ENCODE data around the gene VTI1A.

VTI1A gene

DNA sequence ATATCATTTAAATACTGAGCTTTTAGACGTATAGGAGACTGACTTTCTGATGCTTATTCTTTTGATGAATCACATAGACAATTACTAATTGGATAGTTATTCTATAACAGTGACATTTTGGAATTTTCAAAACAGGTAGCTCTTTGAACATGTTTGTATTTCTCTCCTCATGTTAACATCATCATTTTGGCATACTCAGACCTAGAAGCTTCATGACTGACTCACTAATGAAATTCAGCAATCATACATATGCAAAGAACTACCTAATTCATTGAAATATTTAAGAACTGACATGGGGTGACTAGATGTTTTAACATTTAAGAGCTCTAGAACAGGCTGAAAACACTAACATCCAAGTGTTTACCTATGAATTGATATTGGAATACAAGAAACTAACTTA lies 192.3 kb downstream of the VTI1A start:
- no peak for DNase-seq (ENCODE audit: low spot score)

DNA sequence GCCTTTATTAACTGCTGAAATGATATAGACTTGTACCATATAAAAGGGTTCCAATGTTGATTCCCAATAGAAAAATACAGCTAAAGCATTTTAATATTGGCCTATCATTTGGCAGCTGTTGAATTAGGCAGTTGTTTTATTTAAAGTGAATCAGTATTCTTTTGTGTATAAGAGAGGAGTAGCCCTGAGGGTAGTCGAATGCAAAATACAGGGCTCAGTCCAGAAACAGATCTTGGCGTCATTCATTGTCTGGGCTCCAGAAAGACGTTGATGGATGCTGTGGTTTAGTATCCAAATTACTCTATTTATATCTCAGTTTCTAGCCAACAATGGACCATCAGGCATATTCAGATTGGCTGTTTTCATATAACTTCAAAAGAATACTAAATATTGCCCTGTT lies 193.6 kb downstream of the VTI1A start:
- DNase-seq (ENCODE audit: low spot score), result no peak

DNA sequence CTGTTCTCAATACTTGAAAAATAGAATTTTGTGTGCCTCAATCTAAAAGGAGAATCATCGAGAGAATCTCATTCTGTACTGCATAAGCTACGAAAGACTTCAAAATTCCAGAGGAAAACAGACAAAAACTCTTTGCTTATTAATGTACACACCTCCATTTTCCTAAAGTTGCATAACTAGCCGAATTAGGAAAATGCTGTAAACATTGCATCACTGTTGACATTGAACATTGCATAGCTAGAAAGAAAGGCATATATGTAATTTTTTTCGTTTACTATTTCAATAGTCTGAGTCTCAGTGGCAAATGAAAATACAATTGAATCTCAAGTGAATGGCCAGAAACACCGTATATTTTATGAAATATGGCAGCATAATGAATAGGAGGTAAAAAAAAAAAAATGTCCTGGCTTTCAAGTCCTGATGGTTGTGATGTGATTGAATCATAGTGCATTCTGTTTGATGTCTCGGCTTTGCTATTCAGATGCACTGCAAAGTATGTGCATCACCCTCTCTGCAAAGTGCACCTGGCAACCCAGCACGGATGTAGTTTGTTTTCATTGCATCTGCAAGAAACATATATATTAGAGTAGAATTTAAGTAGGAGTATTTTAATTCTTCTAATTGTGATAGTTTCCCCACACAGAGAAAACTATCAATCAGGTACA lies 196.7 kb downstream of the VTI1A start:
- no peak for DNase-seq (ENCODE audit: low spot score)

DNA sequence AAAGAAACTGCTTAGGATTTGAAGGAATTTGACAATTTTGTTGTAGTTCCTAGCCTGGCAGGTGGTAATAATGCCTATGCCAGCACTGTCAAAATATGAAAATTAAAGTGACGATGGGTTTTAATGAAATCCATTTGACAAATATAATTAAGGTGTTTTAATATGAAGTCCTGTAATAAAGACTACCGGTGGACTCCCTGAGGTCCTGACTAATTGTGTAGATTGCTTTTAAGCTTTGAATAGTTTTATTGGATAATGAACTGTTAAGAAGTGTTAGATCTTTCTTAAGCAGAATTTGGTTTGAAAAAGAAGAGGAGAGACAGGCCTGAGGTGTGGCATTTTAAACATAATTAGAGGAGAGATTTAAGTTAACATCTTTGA lies 197.2 kb downstream of the VTI1A start:
- DNase-seq (ENCODE audit: low spot score), result no peak

DNA sequence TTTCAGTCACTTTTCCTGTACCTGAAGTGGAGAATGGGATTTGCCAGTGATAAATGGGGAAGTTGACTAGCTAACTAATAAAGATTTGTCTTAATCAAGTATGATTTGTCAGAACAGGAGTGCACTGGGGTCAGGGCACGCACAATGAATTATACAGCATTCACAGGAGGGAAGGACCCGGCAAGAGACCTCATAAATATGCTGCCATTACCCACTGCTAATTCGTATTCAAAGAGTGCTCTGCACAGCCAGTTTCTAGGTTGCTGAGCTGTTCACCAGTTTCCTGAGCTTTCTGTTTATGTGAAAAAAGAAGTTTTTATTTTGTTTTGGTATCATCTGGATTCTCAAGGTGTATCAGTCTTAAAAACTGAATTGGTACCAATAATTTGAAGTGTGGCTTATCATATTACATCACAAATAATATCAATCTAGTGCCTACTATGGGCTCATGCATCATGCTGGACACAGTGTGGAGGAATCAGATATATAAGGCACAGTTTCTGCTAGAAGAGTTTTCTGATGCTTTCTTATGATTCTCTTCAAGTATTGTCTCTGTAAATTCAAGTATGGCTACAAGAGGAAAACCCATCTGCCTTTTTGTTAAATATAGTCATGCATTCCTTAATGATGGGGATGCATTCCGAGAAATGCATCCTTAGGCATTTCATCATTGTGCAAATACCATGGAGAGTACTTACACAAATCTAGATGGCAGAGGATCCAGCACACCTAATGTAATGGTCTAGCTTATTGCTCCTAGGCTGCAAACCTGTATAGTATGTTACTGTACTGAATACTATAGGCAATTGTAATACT lies 202.2 kb downstream of the VTI1A start:
- no peak for DNase-seq (ENCODE audit: low spot score)

DNA sequence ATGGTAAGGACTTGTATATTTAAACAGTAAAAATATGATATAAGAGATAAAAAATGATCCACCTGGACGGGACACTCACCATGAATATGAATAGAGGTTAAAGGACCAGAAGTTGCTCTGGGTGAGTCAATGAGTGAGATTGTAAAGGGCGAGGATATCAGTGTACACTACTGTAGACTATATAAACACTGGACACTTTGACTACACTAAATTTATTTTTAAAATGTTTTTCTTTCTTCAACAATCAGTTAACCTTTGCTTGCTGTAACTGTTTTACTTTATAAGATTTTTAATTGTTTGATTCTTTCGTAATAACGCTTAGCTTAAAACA lies 202.8 kb downstream of the VTI1A start:
- no peak for DNase-seq (ENCODE audit: low spot score)

DNA sequence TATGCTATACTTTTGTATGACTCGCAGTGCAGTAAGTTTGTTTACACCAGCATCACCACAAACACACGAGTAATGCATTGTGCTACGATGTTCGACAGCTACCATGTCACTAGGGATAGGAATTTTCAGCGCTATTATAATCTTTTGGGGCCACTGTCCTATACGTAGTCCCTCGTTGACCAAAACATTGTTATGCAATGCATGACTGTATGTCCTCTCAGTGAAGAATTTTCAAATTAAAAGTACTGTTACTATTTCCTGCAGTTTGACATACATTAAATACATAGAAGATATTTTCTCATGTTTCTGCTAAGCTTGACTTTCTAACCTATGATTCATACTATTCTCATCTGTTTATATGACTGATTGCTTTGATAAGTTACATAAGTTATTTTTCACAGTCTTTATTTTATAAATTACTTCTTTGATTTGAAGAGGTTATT lies 203.6 kb downstream of the VTI1A start:
- no peak for DNase-seq (ENCODE audit: low spot score)

DNA sequence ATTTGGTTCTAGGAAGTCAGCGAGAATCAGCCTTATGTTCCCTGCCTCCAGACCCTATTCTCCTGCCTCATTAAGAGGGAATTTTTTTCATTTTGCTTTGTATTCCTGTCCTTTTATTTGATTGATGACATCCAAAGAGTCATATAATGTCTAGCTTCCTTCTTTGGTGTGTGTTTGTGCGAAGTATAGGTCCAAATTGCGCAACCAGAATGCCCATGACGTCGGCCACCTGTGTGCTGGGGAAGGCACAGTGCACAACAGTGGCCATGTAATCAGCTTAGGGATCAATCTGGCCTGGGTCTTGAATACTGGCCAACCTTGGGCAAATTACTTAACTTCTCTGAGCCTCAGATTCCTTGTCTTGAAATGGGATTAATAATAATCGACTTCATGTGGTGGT lies 206.2 kb downstream of the VTI1A start:
- DNase-seq (ENCODE audit: low spot score), result no peak

DNA sequence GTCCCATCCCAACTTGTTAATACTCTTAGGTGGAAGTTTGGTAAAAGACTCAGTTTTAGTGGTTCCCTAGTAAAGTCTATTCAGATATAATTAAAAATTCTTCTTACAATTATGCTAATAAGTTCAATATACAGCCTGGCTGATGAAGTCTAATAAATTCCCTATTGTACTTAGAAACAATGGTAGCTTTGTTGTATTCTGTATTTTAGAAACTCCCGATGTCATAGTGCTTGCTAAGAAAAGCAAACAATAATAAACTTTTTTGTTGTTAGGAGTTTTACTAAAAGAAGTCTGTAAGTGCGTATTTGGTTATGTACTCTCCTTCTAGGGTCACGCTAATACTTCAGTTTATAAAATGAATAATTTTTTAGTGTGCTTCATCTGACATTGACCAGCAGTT lies 206.8 kb downstream of the VTI1A start:
- DNase-seq (ENCODE audit: low spot score), result no peak

DNA sequence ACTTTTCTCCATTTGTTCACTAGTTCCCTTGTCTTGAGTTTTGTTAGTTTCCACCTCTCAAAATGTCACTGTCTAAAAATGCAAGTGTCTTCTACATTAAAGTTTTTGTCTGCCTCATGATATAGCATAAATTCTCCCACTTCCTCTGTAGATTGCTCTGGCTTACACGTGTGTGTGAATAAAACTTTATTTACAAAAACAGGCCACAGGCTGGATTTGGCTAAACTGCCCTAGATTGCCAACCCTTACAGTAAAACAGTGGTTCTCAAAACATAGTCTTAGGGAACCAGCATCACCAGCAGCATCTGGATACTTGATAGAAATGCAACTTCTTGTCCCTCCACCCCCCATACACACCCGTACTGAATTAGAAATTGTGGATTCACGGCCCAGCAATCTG lies 207.8 kb downstream of the VTI1A start:
- DNase-seq (ENCODE audit: low spot score), result no peak

DNA sequence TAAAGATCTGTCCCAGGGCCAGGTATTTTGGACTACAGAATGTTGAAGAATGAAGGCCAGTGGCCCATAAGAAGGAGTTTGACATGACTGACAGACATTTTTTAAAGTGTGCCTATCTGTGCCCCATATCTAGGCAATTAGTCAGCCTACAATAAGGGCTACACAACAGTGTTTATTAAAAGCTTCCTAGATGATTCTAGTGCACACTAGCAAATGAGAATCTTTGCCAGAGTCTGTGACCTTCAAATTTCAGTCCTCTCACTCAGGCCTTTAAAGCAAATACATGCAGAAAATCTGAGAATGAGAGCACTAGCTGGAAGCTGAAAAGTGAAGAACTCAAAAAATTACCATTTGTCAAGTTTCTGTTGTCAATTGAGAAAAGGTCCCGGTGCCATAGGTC lies 208.7 kb downstream of the VTI1A start:
- DNase-seq (ENCODE audit: low spot score), result no peak

DNA sequence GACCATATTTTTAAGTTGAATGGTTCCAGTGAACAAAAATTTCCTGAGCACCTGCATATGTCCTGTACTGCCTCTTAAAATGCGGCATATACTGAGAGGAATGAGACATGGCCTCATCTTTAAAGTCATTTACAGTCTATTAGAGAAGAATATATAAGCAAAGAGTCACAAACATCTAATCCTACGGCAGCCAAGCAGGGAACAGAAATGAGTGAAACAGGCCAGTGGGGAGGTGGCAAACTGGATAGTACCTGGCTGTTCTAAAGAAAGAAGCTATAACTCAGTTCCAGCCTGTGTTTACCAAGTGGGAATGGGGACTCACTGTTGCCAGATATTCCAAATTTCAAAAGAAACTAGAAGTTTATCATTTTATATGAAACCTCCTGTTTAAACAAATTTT lies 211.4 kb downstream of the VTI1A start:
- DNase-seq (ENCODE audit: low spot score), result no peak

DNA sequence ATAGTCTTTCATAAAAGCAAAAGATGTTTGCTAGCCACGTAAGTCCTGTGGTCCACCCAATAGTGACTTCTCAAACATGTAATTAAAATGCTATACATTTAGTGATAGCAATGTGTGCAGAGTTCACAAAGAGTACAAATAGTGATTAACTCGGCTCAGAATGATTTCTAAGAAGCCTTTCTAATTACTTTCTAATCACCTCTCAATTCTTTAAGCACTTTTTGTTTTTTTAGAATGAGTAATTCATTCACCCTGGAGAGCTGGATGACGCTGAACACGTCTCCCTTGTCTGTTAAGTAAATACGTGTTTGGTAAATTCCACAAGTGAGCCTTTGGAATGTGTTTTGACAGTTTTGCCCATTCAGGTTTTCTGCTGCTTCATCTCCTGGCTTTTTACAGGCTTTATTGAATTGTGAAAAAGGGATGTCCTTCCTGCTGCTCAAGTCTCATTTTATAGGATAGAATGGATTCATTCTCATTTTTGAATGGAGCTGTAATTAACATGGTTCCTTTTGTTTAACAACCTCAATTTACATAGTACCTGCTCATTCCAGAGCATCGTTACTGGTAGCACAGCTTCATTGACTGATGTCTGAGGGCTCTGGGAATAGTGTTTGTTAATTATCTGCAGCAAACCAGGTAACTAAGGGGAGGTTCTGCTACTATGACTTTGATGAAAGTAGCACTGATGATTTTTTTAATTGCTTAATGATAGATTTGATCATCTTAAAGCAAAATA lies 212.1 kb downstream of the VTI1A start:
- no peak for DNase-seq (ENCODE audit: low spot score)

DNA sequence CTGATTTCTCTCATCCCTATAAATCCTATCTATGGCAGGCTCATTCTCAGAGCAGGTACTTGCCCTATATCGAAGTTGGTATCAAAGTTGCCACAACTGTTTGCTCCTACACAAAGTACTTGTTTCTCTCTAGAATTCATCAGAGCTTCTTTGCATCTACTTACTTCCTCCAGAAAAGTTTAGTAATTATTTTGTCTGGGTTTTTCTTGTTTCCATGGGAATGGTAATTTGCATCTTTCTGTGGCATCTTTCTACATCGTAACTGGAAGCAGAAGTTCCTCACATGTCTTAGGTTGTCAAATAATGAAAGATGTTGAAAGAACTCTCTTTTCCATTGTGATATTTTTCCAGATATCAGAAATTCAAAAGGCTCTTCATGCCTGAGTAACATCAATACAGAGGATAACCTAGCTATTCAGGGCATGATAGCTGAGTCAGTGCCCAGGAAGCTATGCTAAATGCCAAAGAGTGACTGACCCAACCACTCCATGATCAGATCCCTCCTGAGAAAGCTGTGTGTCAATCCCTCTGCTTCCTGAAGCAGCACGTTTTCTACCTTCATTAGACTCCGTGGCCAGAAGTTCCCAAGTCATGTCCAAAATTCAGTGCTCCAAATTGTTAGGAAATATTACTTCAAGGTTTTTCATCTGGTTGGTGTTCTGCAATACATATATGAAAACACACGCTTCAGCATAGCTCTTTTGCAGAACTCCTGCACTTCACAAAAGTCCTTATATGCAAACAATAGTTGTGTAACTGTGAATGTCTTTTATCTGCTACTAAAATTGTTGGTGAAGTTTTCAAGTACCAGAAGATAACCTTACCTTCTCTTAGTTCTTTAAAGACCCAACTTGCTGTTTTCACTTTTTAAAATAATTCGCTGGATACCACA lies 216.5 kb downstream of the VTI1A start:
- no peak for DNase-seq (ENCODE audit: low spot score)

DNA sequence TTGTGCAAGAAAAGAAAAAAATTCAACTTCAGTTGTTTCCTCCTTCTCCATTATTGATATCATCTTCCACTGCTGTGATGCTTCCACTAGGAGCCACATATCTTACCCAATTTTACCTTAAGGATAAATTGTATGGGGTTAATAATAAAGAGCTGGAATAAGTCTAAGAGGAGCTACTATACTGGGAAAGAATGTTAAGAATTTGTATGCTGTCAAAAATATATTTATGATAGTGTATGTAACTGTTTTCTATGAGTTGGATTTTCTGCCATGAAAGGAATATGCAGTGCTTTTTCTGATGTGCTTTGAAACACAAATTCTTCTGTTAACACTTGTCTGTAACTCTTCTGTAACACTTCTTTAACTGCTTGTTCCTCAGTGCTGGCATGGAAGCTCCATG lies 219.1 kb downstream of the VTI1A start:
- DNase-seq (ENCODE audit: low spot score), result no peak

DNA sequence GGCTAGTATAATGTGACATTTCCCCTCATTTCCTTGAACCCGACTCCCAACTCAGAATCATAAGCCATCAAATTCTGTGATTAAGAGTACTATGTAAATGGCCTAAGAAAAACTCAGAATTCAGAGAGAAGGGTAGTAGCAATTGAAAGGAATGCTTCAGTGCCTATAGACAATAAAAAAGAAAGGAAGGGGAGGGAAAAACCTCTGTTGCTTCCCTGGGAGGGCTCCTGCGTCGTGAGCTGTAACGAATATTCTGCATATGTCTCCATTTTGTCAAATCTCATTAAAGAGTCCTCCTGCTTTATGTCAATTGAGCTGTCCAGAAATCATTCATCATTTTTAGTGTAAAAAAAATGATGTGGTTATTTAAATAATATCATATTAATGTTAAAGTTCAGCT lies 223.0 kb downstream of the VTI1A start:
- DNase-seq (ENCODE audit: low spot score), result no peak

DNA sequence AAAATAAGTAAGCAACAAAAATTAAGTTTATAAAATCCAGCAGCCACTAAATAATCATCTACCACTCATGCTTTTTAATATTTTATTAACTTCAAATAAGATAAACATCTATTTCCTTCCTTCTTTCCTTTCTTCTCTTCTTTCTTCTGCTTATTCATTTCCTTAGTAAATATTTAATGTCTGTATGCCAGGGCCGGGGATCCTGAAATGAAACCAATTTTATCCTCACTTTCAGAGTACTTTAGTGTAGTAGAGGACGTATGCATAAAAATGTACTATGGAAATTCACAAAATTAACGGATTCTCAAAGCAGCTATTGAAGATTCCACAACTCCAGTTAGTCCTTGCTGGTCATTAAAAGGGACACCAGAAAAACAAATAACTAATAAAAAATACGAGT lies 224.7 kb downstream of the VTI1A start:
- no peak for DNase-seq (ENCODE audit: low spot score)

DNA sequence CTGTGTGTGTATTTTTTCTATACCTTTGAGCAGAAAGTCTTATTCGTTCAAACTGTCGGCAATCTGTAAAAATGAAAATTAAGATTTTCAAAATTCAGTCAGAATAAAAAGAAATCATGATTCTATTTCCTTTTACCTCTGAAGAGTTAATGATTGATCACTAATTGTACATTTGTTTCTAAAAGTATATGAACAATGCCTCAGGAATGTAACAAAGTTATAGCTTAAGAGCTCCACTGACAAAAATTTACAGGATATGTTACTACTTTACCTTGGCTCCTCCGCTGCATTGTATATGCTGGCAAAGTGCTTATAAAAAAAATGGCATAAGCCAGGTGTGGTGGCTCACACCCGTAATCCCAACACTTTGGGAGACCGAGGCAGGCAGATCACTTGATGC lies 225.7 kb downstream of the VTI1A start:
- no peak for DNase-seq (ENCODE audit: low spot score)

DNA sequence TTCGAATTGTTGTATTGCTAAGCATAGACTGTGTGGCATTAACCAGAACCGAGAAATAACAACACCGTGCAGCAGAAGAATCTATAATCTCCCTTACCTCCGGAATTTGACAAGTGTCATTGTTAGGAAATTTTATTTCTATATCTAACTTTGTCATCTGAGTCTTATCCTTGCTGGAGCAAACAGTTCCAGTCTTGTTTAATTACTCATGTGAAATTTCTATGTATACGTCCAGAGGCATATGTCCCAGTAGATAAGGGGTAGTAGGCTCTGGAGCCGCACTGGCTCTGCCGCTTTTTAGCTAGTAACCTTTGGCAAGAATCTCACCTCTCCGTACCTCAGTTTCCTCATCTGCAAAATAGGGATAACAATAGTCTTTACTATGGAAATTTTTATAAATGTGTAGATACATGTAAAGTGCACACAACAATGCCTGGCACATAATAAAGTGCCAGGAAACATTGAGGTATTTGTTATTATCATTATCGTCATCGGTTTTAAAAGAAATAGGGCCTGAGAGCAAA lies 228.6 kb downstream of the VTI1A start:
- no peak for DNase-seq (ENCODE audit: low spot score)

DNA sequence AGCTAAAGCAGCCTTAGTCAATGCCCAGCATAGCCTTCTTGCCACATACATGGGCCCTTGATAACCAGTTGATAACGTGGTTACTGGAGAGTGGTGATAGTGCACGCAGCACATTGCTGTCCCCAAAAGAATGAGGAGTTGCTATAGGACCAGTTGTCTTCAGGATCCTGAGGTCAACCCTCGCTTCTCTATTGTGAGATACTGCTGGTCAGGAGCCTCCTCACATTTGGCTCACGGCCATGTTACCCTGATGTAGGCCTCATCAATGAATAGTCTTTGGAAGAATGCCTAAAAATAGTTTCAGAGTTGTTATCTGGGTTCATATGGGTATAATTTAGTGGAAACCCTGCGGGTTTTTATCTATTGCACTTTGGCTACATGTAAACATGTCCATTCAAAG lies 230.7 kb downstream of the VTI1A start:
- DNase-seq (ENCODE audit: low spot score), result no peak

DNA sequence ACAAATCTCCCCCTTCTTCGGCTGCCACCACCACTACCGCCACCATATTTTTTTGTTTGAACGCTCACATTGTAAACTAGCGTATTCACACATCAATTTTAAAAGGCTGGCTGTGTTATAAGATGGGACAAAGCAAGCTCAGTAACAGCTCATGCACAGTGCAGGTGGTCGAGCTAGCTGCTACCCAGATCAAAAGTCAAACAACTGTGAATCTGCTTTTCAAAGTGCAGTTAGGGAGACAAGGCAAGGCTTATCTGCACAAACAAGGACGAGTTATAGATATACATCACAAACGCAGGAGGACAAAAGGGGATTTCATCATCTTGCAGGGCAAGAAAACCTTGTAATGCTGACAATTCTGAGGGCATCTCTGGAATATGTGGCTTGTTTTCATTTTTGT lies 231.6 kb downstream of the VTI1A start:
- DNase-seq (ENCODE audit: low spot score), result no peak

DNA sequence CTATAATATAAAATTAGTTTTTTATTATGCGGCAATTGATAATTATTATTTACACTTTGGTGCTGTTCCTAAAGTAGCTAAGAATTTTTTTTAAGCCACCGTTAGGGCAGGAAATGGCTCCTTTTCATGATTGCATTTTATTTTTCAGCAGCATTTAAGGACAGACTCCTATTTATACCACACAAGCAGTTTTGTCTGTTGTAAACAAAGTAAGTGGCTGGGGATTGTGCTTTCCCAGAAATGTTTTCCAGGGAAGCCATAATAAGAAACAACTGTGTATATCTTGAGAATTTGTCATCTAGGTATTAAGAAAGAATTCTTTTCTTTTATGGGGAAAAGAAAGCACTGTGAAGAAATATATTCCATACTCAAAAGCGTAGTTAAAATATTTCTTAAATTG lies 232.0 kb downstream of the VTI1A start:
- DNase-seq (ENCODE audit: low spot score), result no peak
